Bone marrow (tissue), 2 donors: Measurements from ENCODE around the gene CDH16.
A peak's percentile ranks its signal among the peaks of the same experiment; 100 is the strongest.
"Not testable (repeated sequence)": the region's sequence is repeated elsewhere in the genome, so short reads cannot be mapped to it uniquely, and the experiment has no call there.

Source experiments
- DNase-seq, 2 donors: peaks; one replicate each; lab custom pipeline; 2025; lab: John Stamatoyannopoulos, UW

CDH16 gene

GRCh38 chr16:66946974-66947301, 28.3 kb upstream of the CDH16 start:
- DNase-seq: no peak

GRCh38 chr16:66946541-66946940, 27.9 kb upstream of the CDH16 start:
- no peak for DNase-seq

- no peak for DNase-seq
Observed at GRCh38 chr16:66945939-66946338, 27.3 kb upstream of the CDH16 start.

- DNase-seq: not testable (repeated sequence)
Observed at GRCh38 chr16:66944971-66945370, 26.3 kb upstream of the CDH16 start.

GRCh38 chr16:66944054-66944441, 25.4 kb upstream of the CDH16 start:
- no peak for DNase-seq

GRCh38 chr16:66943426-66944053, 24.9 kb upstream of the CDH16 start:
- no peak for DNase-seq

GRCh38 chr16:66942981-66943380, 24.3 kb upstream of the CDH16 start:
- no peak for DNase-seq

GRCh38 chr16:66940236-66940635, 21.6 kb upstream of the CDH16 start:
- DNase-seq: no peak

- no peak for DNase-seq
Observed at GRCh38 chr16:66939366-66939765, 20.7 kb upstream of the CDH16 start.

- DNase-seq: no peak
Observed at GRCh38 chr16:66937725-66938337, 19.1 kb upstream of the CDH16 start.

- DNase-seq: no peak
Observed at GRCh38 chr16:66936889-66937554, 18.3 kb upstream of the CDH16 start.

- DNase-seq: no peak
Observed at GRCh38 chr16:66936462-66936861, 17.8 kb upstream of the CDH16 start.

- no peak for DNase-seq
Observed at GRCh38 chr16:66935314-66936011, 16.8 kb upstream of the CDH16 start, which contains the start of gene CES2. Gene CES2, plus strand, starts transcription at chr16:66935516. Its CDS starts 120 bp downstream, at chr16:66935636.

GRCh38 chr16:66934839-66935313, 16.2 kb upstream of the CDH16 start:
- DNase-seq: not testable (repeated sequence)

GRCh38 chr16:66934138-66934838, 15.6 kb upstream of the CDH16 start, which contains the start of gene CIAO2B:
Gene CIAO2B, minus strand, starts transcription at chr16:66934402. Its CDS starts 38 bp downstream, at chr16:66934364.
- DNase-seq: peak; percentile 57 to 74

GRCh38 chr16:66933776-66934137, 15.1 kb upstream of the CDH16 start:
- no peak for DNase-seq

- no peak for DNase-seq
Observed at GRCh38 chr16:66932076-66932475, 13.4 kb upstream of the CDH16 start.

- no peak for DNase-seq
Observed at GRCh38 chr16:66931665-66932064, 13.0 kb upstream of the CDH16 start.

- DNase-seq: no peak
Observed at GRCh38 chr16:66930189-66930588, 11.5 kb upstream of the CDH16 start.

- DNase-seq: no peak
Observed at GRCh38 chr16:66928702-66929388, 10.2 kb upstream of the CDH16 start.

- no peak for DNase-seq
Observed at GRCh38 chr16:66927918-66928649, 9.4 kb upstream of the CDH16 start.
